A673 (cell line): ENCODE results near the gene RPS6KA3.
"Not testable (repeated sequence)": the region's sequence is repeated elsewhere in the genome, so short reads cannot be mapped to it uniquely, and the experiment has no call there.

Source experiments
- EZH2 ChIP-seq: fragments of 200-600 bp; sonication (generic); IDR thresholded peaks from 2 replicates; pipeline ENCODE4 v1.6.1; 2017; ENCODE audit warnings: borderline replicate concordance, low read depth, mild to moderate bottlenecking, mixed read lengths, antibody characterized with exemption, low read length; ENCODE audit not compliant: poor library complexity, severe bottlenecking
- TF ChIP-seq, protein P1 (sequence below): fragments of 300-800, 200-600 bp; sonication (generic); conservative IDR thresholded peaks from 2 replicates; pipeline ENCODE4 v1.5.1; 2017; ENCODE audit warnings: low read depth, mild to moderate bottlenecking, antibody characterized with exemption, low read length, moderate library complexity, mixed read lengths

DNA sequence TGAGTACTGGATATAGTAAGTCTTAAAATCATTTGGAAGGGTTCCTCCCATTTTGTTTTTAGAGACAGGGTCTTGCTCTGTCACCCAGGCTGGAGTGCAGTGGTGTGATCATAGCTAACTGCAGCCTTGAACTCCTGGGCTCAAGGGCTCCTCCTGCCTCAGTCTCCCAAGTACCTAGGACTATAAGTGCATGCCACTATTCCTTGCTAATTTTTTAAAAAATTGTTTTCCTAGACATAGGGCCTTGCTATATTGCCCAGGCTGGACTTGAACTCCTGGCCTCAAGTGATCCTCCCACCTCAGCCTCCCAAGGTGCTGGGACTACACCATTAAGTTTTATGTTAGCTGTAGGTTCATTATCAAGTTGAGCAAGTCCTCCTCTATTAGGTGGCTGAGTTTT, 16.6 kb downstream of the RPS6KA3 start:
- TF ChIP-seq, protein P1, sequence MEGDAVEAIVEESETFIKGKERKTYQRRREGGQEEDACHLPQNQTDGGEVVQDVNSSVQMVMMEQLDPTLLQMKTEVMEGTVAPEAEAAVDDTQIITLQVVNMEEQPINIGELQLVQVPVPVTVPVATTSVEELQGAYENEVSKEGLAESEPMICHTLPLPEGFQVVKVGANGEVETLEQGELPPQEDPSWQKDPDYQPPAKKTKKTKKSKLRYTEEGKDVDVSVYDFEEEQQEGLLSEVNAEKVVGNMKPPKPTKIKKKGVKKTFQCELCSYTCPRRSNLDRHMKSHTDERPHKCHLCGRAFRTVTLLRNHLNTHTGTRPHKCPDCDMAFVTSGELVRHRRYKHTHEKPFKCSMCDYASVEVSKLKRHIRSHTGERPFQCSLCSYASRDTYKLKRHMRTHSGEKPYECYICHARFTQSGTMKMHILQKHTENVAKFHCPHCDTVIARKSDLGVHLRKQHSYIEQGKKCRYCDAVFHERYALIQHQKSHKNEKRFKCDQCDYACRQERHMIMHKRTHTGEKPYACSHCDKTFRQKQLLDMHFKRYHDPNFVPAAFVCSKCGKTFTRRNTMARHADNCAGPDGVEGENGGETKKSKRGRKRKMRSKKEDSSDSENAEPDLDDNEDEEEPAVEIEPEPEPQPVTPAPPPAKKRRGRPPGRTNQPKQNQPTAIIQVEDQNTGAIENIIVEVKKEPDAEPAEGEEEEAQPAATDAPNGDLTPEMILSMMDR = not testable (repeated sequence)
- not testable (repeated sequence) for TF ChIP-seq EZH2
